H1 (cell line): ENCODE measurements around the gene RAB5A. TPM values are rescaled to one million over a fixed set of nuclear protein-coding genes. Genes with fewer than 3 reads are reported as not detected.

Source experiments
- CTCF ChIA-PET: fragments of 300-600 bp; sonication (Branson Sonifier 250); formaldehyde crosslinking; loops from one replicate; lab custom pipeline; 2021; ENCODE audit not compliant: partially characterized antibody; lab: Charles Lee
- POLR2A ChIA-PET: fragments of 300-600 bp; sonication (Branson Sonifier 250); formaldehyde crosslinking; loops from one replicate; lab custom pipeline; 2021; ENCODE audit warnings: inconsistent platforms; ENCODE audit not compliant: partially characterized antibody; lab: Charles Lee
- DNase-seq, 2 experiments: peaks; one replicate each; pipeline versions ENCODE4 v3.0.0 to v3.0.0-alpha.2; 2010 to 2022; ENCODE audit warnings: low spot score in 2 of 2, low read depth in 1 of 2, mixed read lengths in 1 of 2
- FAIRE-seq: peaks from 2 replicates; lab custom pipeline; 2011; peaks lifted over from hg19 to GRCh38; lab: Jason Lieb, UNC
- H2AFZ ChIP-seq: 2 replicates; pipeline ENCODE4 v1.8.1; 2012; ENCODE audit warnings: low read length, inconsistent platforms
- H2AK5ac ChIP-seq: 2 replicates; pipeline ENCODE4 v1.6.1; 2013; ENCODE audit warnings: low read depth, low read length
- H2BK120ac ChIP-seq: replicated peaks from 2 replicates; pipeline ENCODE3; 2013; ENCODE audit warnings: low read depth, low read length, inconsistent platforms
- H2BK12ac ChIP-seq: 2 replicates; pipeline ENCODE4 v1.6.1; 2013; ENCODE audit warnings: low read depth, low read length
- H2BK15ac ChIP-seq: 2 replicates; pipeline ENCODE4 v1.6.1; 2013; ENCODE audit warnings: low read length
- H2BK20ac ChIP-seq: 2 replicates; pipeline ENCODE4 v1.6.1; 2013; ENCODE audit warnings: low read length
- H2BK5ac ChIP-seq: 2 replicates; pipeline ENCODE4 v1.6.1; 2013; ENCODE audit warnings: low read depth, low read length
- H3K14ac ChIP-seq: 2 replicates; pipeline ENCODE4 v1.6.1; 2013; ENCODE audit warnings: inconsistent platforms; ENCODE audit not compliant: insufficient read length
- H3K18ac ChIP-seq: 2 replicates; pipeline ENCODE4 v1.6.1; 2013; ENCODE audit warnings: low read length; ENCODE audit errors: extremely low read depth
- H3K23ac ChIP-seq: 2 replicates; pipeline ENCODE4 v1.6.1; 2013; ENCODE audit warnings: inconsistent platforms; ENCODE audit not compliant: insufficient read length
- H3K23me2 ChIP-seq: 2 replicates; pipeline ENCODE4 v1.6.1; 2013; ENCODE audit warnings: low read depth, low read length
- H3K27ac ChIP-seq: 2 replicates; pipeline ENCODE4 v1.6.1; 2011; ENCODE audit warnings: low read depth, low read length, inconsistent platforms
- H3K27me3 ChIP-seq, 4 experiments: replicated peaks in 1 of 4; 1 replicate in 1 of 4; 2 replicates in 3 of 4; pipeline versions ENCODE4 v1.6.1 to v1.8.1; 2011 to 2013; ENCODE audit warnings: low read length in 3 of 4, mild to moderate bottlenecking in 3 of 4, inconsistent platforms in 2 of 4, mixed read lengths in 2 of 4, moderate library complexity in 1 of 4; ENCODE audit not compliant: control insufficient read depth in 3 of 4, insufficient read depth in 3 of 4; ENCODE audit errors: extremely low read depth in 1 of 4
- H3K36me3 ChIP-seq, 4 experiments: 2 replicates each; pipeline versions ENCODE4 v1.6.1 to v1.8.1; 2011 to 2013; ENCODE audit warnings: mild to moderate bottlenecking in 4 of 4, low read length in 3 of 4, moderate library complexity in 2 of 4, control low read depth in 1 of 4, inconsistent platforms in 1 of 4; ENCODE audit not compliant: insufficient read depth in 4 of 4, control insufficient read depth in 2 of 4
- H3K4ac ChIP-seq: replicated peaks from 2 replicates; pipeline ENCODE3; 2013; ENCODE audit warnings: low read length, low read depth, mixed read lengths, inconsistent platforms; ENCODE audit not compliant: insufficient read length
- H3K4me1 ChIP-seq, 4 experiments: replicated peaks in 1 of 4; 1 replicate in 1 of 4; 2 replicates in 3 of 4; pipeline versions ENCODE4 v1.6.1 to v1.8.1; 2011 to 2013; ENCODE audit warnings: low read length in 3 of 4, inconsistent platforms in 2 of 4, mixed read lengths in 1 of 4; ENCODE audit not compliant: insufficient read depth in 4 of 4, control insufficient read depth in 3 of 4
- H3K4me2 ChIP-seq, 2 experiments: 2 replicates each; pipeline versions ENCODE4 v1.6.1 to v1.8.1; 2011 to 2013; ENCODE audit warnings: low read depth in 2 of 2, low read length in 2 of 2, control low read depth in 1 of 2, inconsistent platforms in 1 of 2, mild to moderate bottlenecking in 1 of 2; ENCODE audit not compliant: insufficient read depth in 1 of 2
- H3K4me3 ChIP-seq, 4 experiments: fragments of 200-600, 300-600 bp in 1 of 4; sonication (generic), shearing (Covaris generic), sonication (Bioruptor Twin) in 1 of 4; 2 replicates each; pipeline versions ENCODE4 v1.5.1 to v1.8.1; 2011 to 2016; ENCODE audit warnings: low read length in 4 of 4, low read depth in 3 of 4, control low read depth in 2 of 4, inconsistent platforms in 2 of 4, mild to moderate bottlenecking in 2 of 4, mixed read lengths in 1 of 4, moderate library complexity in 1 of 4; ENCODE audit not compliant: insufficient read depth in 2 of 4; ENCODE audit errors: extremely low read depth in 1 of 4
- H3K56ac ChIP-seq: replicated peaks from 2 replicates; pipeline ENCODE3; 2013; ENCODE audit warnings: low read depth, mild to moderate bottlenecking, mixed read lengths, low read length, inconsistent platforms; ENCODE audit not compliant: insufficient read length
- H3K79me1 ChIP-seq: 2 replicates; pipeline ENCODE4 v1.6.1; 2013; ENCODE audit warnings: low read depth, low read length, control low read depth
- H3K79me2 ChIP-seq, 2 experiments: 2 replicates each; pipeline versions ENCODE4 v1.6.1 to v1.8.1; 2012 to 2013; ENCODE audit warnings: low read length in 2 of 2, mild to moderate bottlenecking in 2 of 2, inconsistent platforms in 1 of 2; ENCODE audit not compliant: insufficient read depth in 2 of 2, control insufficient read depth in 1 of 2
- H3K9ac ChIP-seq, 4 experiments: replicated peaks in 1 of 4; 1 replicate in 1 of 4; 2 replicates in 3 of 4; pipeline versions ENCODE4 v1.6.1 to v1.8.1; 2011 to 2013; ENCODE audit warnings: low read depth in 3 of 4, low read length in 3 of 4, control low read depth in 2 of 4, mild to moderate bottlenecking in 2 of 4, moderate library complexity in 2 of 4, inconsistent platforms in 1 of 4; ENCODE audit errors: extremely low read depth in 1 of 4
- H3K9me3 ChIP-seq, 2 experiments: 2 replicates each; pipeline versions ENCODE4 v1.6.1 to v1.8.1; 2012 to 2013; ENCODE audit warnings: mild to moderate bottlenecking in 2 of 2, moderate library complexity in 2 of 2, control low read depth in 1 of 2, inconsistent platforms in 1 of 2, low read depth in 1 of 2, low read length in 1 of 2, mixed read lengths in 1 of 2; ENCODE audit not compliant: insufficient read depth in 2 of 2
- H4K20me1 ChIP-seq, 2 experiments: replicated peaks in 1 of 2; 2 replicates each; pipeline versions ENCODE3 to v1.8.1; 2011 to 2013; ENCODE audit warnings: inconsistent platforms in 2 of 2, low read length in 2 of 2, mild to moderate bottlenecking in 1 of 2; ENCODE audit not compliant: insufficient read depth in 2 of 2, control insufficient read depth in 1 of 2
- H4K5ac ChIP-seq: 2 replicates; pipeline ENCODE4 v1.6.1; 2013; ENCODE audit warnings: low read length, low read depth, mixed read lengths, inconsistent platforms; ENCODE audit not compliant: insufficient read length
- H4K8ac ChIP-seq: 2 replicates; pipeline ENCODE4 v1.8.0; 2013; ENCODE audit warnings: mild to moderate bottlenecking, moderate library complexity, low read length, inconsistent platforms; ENCODE audit not compliant: insufficient read depth; ENCODE audit errors: extremely low read depth
- H4K91ac ChIP-seq: replicated peaks from 2 replicates; pipeline ENCODE3; 2013; ENCODE audit warnings: low read length, mixed read lengths, inconsistent platforms; ENCODE audit not compliant: insufficient read length
- ASH2L ChIP-seq: fragments of 200-600, 300-600 bp; sonication (generic); IDR thresholded peaks from one replicate; pipeline ENCODE4 v1.7.1; 2017; ENCODE audit warnings: low read length
- BACH1 ChIP-seq: IDR thresholded peaks from 2 replicates; pipeline ENCODE4 v1.6.1; 2012; ENCODE audit warnings: low read length, improper control_type of control experiment
- BRCA1 ChIP-seq: IDR thresholded peaks from 2 replicates; pipeline ENCODE4 v1.6.1; 2012; ENCODE audit warnings: low read depth, low read length, improper control_type of control experiment
- CREB1 ChIP-seq: IDR thresholded peaks from 2 replicates; pipeline ENCODE4 v1.6.1; 2012; ENCODE audit warnings: inconsistent platforms
- FOSL1 ChIP-seq: IDR thresholded peaks from 2 replicates; pipeline ENCODE4 v1.6.1; 2011; ENCODE audit warnings: mild to moderate bottlenecking, low read depth, low read length, moderate library complexity; ENCODE audit not compliant: insufficient read depth
- HDAC6 ChIP-seq: IDR thresholded peaks from one replicate; pipeline ENCODE4 v1.7.1; 2012; ENCODE audit warnings: low read depth, mild to moderate bottlenecking, inconsistent platforms, low read length, moderate library complexity
- JUND ChIP-seq: IDR thresholded peaks from 2 replicates; pipeline ENCODE4 v1.6.1; 2011; ENCODE audit warnings: mild to moderate bottlenecking, improper control_type of control experiment, low read length
- KDM1A ChIP-seq: fragments of 200-600, 300-600 bp; sonication (generic); IDR thresholded peaks from 2 replicates; pipeline ENCODE4 v1.7.1; 2016; ENCODE audit warnings: mild to moderate bottlenecking, low read length, borderline replicate concordance
- RAD21 ChIP-seq, 2 experiments: IDR thresholded peaks in 1 of 2; conservative IDR thresholded peaks in 1 of 2; 2 replicates each; pipeline ENCODE4 v1.6.1; 2011; ENCODE audit warnings: low read depth in 2 of 2, low read length in 2 of 2, improper control_type of control experiment in 1 of 2, inconsistent platforms in 1 of 2, mild to moderate bottlenecking in 1 of 2, moderate library complexity in 1 of 2
- ZNF274 ChIP-seq: IDR thresholded peaks from 2 replicates; pipeline ENCODE4 v1.7.0; 2012; ENCODE audit warnings: low read length, borderline replicate concordance; ENCODE audit errors: extremely low read depth
- WGBS, 2 experiments: shearing (Covaris generic) in 1 of 2; methylation state at CpG; one replicate each; pipeline versions ENCODE4 v1.1.6 to v1.1.7; 2013 to 2015; ENCODE audit warnings: low lambda C conversion rate in 2 of 2, mixed read lengths in 2 of 2, inconsistent platforms in 1 of 2, low coverage in 1 of 2, missing lambda C conversion rate in 1 of 2; ENCODE audit not compliant: insufficient replicate concordance in 2 of 2, insufficient coverage in 1 of 2, insufficient read length in 1 of 2; ENCODE audit errors: extremely low coverage in 1 of 2, missing lambda C conversion rate in 1 of 2; 5-methylcytosine and 5-hydroxymethylcytosine counted together
- polyA plus RNA-seq, 7 experiments: library from polyadenylated mRNA; depleted of rRNA in 3 of 7; stranded (reverse) in 5 of 7; unstranded in 2 of 7; fragments of >200 nt in 5 of 7; fragments of 200-250 nt in 2 of 7; gene quantifications; 1 replicate in 5 of 7; 2 replicates in 1 of 7; 4 replicates in 1 of 7; pipeline versions ENCODE4 v1.2.1 to v1.2.3, GENCODE V29; 2011 to 2013; ENCODE audit warnings: missing spikeins in 2 of 7, mixed read lengths in 2 of 7
- total RNA-seq: library from RNA; stranded (reverse); fragmentation: NEBNext Ultra II Directional; extraction: Animal tissue kit (Norgen Biotek cat#: 25700); gene quantifications from 2 replicates; pipeline ENCODE4 v1.2.1, GENCODE V29; 2021
- TF ChIP-seq, protein P1 (sequence below), 3 experiments: IDR thresholded peaks; 1 replicate in 2 of 3; 2 replicates in 1 of 3; pipeline versions ENCODE4 v1.5.1 to v1.6.1; 2011; ENCODE audit warnings: low read length in 3 of 3, mild to moderate bottlenecking in 3 of 3, inconsistent platforms in 2 of 3, low read depth in 1 of 3, moderate library complexity in 1 of 3; ENCODE audit not compliant: insufficient read depth in 1 of 3; ENCODE audit errors: control extremely low read depth in 1 of 3
- TF ChIP-seq, protein P2 (sequence below): IDR thresholded peaks from 2 replicates; pipeline ENCODE4 v1.6.1; 2011; ENCODE audit warnings: low read depth, mild to moderate bottlenecking, low read length; ENCODE audit not compliant: insufficient read depth

RAB5A gene
- total and polyA plus RNA-seq, 2 of the 8 experiments (the other 6 are each of a cell fraction or from before 2014, with no cell fraction given): 22.4 to 77.7 TPM

DNA sequence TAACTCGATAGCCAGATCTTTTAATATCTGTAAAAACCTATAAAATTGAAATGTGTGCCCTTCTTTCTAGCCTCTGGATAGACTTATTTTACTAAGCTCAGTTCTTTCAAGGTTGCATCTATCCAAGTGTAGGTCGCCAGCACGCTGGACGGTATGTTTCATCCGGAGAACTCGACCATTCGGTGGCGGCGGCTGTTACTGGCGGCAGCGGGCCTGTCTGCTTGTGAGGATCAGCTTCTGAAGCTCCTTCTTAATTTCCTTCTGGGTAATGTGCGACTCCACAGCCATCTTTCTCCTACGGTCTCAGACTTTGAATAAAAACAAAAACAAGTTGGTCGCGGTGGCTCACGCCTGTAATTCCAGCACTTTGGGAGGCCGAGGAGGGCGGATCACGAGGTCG is 61.1 kb downstream of the RAB5A start:
- DNase-seq: no peak
- H3K23me2 ChIP-seq: no peaks in the 10 kb centered on the region
- no peaks in the 10 kb centered on the region for H3K4me1 ChIP-seq
- no peak overlapping the region for H2BK120ac ChIP-seq
- H4K20me1 ChIP-seq: no peaks in the 10 kb centered on the region
- CTCF ChIA-PET: interaction anchor here (0.6 to 1.3 kb wide), 3 partner anchors 13 to 398 kb away, joined by 3 to 6 read pairs (median 4); no protein-coding TSS in a partner anchor
- H3K23ac ChIP-seq: no peak overlapping the region
- H3K56ac ChIP-seq: no peak overlapping the region
- no peak overlapping the region for H2BK5ac ChIP-seq
- H2BK15ac ChIP-seq: no peak overlapping the region
- no peaks in the 10 kb centered on the region for H3K36me3 ChIP-seq
- no peak overlapping the region for H3K4me2 ChIP-seq
- H3K18ac ChIP-seq: no peak overlapping the region
- no peaks in the 10 kb centered on the region for H3K79me1 ChIP-seq
- no peak overlapping the region for H4K5ac ChIP-seq
- H3K27ac ChIP-seq: no peak overlapping the region
- no peak overlapping the region for H3K14ac ChIP-seq
- H3K4ac ChIP-seq: no peak overlapping the region
- no peak overlapping the region for H2AK5ac ChIP-seq
- H4K8ac ChIP-seq: no peak overlapping the region; the same call in 1 of the 2 replicates
- no peaks in the 10 kb centered on the region for H3K27me3 ChIP-seq
- no peak overlapping the region for H4K91ac ChIP-seq
- no peak overlapping the region for H2BK20ac ChIP-seq
- POLR2A ChIA-PET: no interaction called here
- H3K4me3 ChIP-seq: no peak overlapping the region
- no peak for FAIRE-seq
- 93% methylated on average over 20 of the region's 20 CpGs; no CpG with 5 or more reads in 1 of the 2 experiments for WGBS, 2 experiments
- H2AFZ ChIP-seq: no peak overlapping the region
- H3K9me3 ChIP-seq: no peaks in the 10 kb centered on the region
- H2BK12ac ChIP-seq: no peak overlapping the region
- no peak overlapping the region for H3K9ac ChIP-seq
- H3K79me2 ChIP-seq: no peaks in the 10 kb centered on the region
- no peak for TF ChIP-seq HDAC6
- no peak for TF ChIP-seq KDM1A
- TF ChIP-seq ASH2L: no peak
- TF ChIP-seq, protein P1, sequence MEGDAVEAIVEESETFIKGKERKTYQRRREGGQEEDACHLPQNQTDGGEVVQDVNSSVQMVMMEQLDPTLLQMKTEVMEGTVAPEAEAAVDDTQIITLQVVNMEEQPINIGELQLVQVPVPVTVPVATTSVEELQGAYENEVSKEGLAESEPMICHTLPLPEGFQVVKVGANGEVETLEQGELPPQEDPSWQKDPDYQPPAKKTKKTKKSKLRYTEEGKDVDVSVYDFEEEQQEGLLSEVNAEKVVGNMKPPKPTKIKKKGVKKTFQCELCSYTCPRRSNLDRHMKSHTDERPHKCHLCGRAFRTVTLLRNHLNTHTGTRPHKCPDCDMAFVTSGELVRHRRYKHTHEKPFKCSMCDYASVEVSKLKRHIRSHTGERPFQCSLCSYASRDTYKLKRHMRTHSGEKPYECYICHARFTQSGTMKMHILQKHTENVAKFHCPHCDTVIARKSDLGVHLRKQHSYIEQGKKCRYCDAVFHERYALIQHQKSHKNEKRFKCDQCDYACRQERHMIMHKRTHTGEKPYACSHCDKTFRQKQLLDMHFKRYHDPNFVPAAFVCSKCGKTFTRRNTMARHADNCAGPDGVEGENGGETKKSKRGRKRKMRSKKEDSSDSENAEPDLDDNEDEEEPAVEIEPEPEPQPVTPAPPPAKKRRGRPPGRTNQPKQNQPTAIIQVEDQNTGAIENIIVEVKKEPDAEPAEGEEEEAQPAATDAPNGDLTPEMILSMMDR (IDR thresholded peaks at IDR 0.05; ENCODE audit: control extremely low read depth in 1 of 3, insufficient read depth in 1 of 3, low read depth in 1 of 3, low read length in 3 of 3): no peak
- no peak for TF ChIP-seq ZNF274
- no peak for TF ChIP-seq JUND
- TF ChIP-seq, protein P2, sequence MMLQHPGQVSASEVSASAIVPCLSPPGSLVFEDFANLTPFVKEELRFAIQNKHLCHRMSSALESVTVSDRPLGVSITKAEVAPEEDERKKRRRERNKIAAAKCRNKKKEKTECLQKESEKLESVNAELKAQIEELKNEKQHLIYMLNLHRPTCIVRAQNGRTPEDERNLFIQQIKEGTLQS: no peak
- no peak for TF ChIP-seq FOSL1
- no peak for TF ChIP-seq BACH1
- TF ChIP-seq RAD21 (IDR thresholded peaks at IDR 0.05 in 1 of 2, conservative IDR thresholded peaks at IDR 0.05 in 1 of 2; ENCODE audit: low read depth in 2 of 2, low read length in 2 of 2): no peak
- TF ChIP-seq BRCA1: no peak
- no peak for TF ChIP-seq CREB1
